Activated T-cell treated with anti-CD3 and anti-CD28 coated beads for 4 hours (primary cell): Measurements from ENCODE around the gene NCAPD3.
"Not testable (repeated sequence)": the region's sequence is repeated elsewhere in the genome, so short reads cannot be mapped to it uniquely, and the experiment has no call there.

Experiments used
- DNase-seq: peaks from one replicate; pipeline ENCODE4 v3.0.0-alpha.2; 2020

NCAPD3 gene

GRCh38 chr11:134226806-134227325 lies 3.1 kb upstream of the NCAPD3 start:
- DNase-seq = no peak

DNA sequence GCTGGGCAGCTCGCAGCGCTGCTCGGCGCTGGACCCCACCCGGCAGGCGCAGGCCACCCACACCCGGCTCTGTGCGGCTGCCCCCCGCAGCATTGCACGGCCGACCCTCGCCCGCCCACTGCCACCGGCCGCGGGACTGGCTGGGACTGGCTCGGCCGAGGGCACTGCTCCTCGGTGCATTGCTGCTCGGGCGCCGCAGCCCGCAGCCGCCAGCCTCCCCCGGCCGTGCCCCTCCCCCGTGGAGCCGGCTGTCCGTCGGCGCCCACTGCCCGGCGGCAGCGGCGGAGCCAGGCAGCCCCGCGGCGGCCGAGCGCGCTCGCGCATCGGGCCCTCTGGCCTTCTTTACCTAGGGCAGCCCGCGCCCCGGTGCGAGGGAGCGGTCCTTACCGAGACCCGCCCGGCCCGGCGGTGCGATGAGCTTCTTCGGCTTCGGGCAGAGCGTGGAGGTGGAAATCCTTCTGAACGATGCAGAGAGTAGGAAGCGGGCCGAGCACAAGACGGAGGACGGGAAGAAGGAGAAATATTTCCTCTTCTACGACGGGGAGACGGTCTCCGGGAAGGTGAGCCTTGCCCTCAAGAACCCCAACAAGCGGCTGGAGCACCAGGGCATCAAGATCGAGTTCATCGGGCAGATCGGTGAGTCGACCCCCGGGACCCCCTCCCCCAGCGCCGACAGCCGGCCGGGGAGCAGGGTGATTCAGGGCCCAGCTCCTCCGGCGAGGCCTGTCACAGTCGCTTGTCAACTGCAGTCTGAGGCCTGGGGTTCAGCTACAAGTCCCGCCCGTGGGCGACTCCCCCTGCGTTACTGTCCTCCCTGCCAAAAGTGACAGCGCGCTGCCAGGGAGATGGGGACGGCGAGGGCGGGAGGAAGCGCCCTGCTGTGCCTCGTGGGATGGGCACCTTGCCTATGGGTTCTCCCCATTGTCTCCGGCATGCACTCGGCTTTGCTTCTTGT lies 1.2 kb upstream of the NCAPD3 start:
- DNase-seq = peak; percentile 43

DNA sequence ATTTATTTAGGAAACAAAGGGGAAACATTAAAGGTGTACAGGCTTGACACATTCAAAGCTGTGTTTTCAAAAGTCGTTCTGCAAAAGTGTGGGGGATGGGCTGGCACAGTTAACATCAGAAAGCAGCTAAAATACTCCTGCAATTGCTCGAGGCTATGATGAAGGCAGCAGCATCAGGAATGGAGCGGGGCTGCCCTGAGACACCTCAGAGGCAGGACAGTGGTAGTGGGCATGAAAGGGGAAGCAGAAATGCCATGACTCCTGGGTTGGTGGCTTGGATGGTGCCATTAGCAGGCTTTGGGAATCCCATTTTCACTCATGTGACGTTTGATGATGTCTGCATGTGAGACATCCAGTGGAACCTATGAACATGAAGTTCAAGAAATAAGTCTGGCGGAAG lies 646 bp downstream of the NCAPD3 start:
- DNase-seq = no peak

DNA sequence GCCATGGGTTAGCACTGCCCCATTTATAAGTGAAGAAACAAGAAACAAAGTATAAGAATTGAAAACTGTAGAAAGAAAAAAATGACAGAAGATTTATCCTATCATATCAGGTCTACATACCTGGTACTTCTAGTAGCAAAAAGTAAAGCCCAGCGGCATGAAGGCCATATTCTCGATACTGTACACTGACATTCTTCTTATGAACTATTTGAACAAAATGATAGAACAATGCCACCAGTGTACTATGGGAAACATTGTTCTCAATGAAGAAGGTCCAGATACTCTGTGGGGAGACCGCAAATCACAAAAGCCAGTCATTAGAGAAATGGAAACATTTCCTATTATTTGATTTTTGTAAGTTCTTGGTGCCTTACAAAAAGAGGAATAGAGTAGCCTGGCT lies 7.0 kb downstream of the NCAPD3 start:
- DNase-seq = no peak

GRCh38 chr11:134215836-134216235 lies 7.9 kb downstream of the NCAPD3 start:
- DNase-seq = no peak

DNA sequence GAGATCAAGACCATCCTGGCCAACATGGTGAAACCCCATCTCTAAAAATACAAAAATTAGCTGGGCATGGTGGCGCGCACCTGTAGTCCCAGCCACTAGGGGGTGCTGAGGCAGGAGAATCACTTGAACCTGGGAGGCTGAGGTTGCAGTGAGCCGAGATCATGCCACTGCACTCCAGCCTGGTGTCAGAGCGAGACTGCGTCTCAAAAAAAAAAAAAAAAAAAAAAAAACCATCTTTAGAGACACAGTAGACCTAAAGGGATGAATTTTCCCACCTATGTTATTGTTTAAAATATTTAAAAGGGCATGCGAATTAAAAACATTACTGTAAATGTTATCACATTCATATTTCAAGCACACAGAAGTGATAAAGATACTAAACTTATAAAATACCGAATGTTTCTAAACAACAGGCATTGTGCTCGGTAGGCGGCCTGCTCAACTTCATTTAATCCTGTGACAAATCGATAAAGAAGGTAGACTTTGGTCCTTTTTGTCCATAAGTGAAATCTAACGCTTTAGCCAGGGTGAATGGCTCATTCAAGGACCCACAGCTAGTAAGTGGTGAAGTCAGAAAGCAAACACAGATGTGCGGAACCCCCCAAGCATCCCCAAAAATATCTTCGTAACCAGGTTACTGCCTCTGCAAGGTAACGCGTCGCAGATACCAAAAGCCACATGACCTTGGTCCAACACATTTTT lies 16.1 kb downstream of the NCAPD3 start:
- DNase-seq = peak; percentile 55

DNA sequence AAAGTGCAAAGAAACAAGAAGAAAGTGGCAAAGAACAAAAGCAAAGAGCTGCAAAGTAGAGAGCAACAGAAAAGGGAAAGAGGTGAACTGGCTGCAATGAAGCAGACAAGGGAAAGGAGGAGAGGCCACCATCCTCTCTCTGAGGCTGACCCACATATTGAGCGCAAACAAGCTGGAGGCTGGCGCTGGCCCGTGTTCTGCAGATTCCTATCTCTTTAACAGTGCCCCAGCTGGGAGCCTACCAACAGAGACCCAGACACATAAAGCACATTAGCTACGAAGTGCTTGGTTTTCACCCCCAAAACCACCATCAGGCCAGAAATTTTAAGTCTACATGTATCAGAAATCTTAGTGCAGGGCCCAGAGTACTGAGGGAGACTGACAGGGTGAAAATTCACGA lies 17.6 kb downstream of the NCAPD3 start:
- no peak for DNase-seq

DNA sequence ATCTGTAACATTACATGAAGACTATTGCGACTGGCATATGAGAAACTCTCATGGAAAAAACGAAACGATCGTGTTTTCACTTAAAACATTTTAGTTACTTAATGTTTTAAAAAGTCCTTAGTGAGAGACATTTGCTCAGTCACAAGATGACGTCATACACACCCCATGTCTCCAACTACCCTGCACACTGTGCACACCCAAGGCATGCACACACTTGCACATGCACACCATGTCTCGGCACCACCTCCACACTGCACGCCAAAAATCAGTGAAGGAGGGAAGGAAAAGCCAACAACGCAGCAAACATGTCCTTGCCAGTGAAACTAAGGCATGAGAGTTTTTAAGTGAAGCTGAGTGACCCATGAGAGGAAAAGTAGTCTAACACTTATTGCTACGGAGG lies 18.0 kb downstream of the NCAPD3 start:
- DNase-seq = no peak

- DNase-seq = no peak
Measured at GRCh38 chr11:134202661-134203060, 21.1 kb downstream of the NCAPD3 start.

DNA sequence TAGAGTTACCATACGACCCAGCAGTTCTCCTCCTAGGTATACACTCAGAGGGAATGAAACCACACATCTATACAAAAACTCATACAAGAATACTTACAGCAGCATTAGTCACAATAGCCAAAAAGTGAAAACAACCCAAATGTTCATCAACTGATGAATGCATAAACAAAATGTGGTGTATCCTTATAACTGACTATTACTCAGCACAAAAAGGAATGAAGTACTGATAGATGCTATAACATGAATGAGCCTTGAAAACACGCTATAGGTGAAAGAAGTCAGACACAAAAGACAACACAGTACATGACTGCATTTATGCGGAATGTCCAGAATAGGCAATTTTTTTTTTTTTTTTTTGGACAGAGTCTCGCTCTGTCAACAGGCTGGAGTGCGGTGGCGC lies 23.1 kb downstream of the NCAPD3 start:
- no peak for DNase-seq

- DNase-seq = no peak
Measured at GRCh38 chr11:134199531-134199930, 24.2 kb downstream of the NCAPD3 start.

GRCh38 chr11:134196756-134197155 lies 27.0 kb downstream of the NCAPD3 start:
- DNase-seq = no peak

DNA sequence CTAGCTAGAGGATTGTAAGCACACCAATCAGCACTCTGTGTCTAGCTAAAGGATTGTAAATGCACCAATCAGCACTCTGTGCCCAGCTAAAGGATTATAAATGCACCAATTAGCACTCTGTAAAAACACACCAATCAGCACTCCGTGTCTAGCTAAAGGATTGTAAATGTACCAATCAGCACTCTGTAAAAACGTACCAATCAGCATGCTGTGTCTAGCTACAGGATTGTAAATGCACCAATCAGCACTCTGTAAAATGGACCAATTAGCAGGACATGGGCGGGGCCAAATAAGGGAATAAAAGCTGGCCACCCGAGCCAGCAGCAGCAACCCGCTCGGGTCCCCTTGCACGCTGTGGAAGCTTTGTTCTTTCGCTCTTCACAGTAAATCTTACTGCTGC lies 35.7 kb downstream of the NCAPD3 start:
- DNase-seq = not testable (repeated sequence)

- no peak for DNase-seq
Measured at GRCh38 chr11:134181707-134182106, 42.1 kb downstream of the NCAPD3 start.

DNA sequence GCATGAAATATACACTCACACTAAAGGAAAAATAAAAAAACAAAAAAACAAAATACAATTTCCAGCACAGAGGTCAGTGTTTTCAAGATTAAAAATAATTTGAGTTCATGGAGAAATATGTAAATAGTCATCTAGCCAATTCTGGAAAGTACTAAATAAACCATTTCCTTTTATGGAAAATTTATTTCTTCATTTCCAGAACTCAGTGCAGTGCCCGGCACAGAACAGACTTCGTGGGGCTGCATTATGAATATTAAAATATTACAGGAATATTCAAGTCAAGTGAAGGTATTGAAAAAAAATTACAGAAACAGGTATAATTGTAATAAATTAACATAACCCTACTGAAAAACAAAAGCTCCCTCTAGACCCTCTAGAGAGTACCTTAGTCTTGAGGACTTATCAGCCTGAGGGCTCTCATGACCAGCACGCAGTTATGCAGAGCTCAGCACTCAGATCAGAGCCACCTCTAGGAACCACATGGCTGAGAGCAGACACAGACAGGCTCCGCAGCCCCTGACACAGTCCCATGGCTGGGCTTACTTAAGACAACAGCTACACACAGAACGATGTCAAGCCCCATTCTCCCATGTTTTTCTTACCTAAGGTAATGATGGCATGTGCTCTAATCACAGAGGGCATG lies 45.6 kb downstream of the NCAPD3 start:
- no peak for DNase-seq

DNA sequence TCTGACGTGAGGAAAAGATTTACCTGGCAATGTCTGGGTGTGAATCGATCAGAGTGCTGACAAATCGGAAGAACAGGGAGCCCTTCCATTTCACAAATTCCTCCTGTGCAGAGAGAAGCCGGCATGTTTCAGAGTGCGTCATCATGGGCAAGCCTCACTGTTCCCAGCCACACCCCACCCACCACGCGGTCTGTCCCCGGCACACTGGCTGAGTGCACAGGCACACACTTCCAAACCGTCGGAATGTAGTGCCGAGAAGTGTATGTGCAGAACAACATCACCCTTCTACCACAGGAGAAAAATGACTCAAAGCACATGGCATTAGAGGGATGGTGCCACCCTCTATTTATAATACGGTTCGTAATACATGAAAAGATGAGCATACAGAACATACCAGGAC lies 47.5 kb downstream of the NCAPD3 start:
- no peak for DNase-seq

GRCh38 chr11:134173296-134173695 lies 50.5 kb downstream of the NCAPD3 start:
- DNase-seq = no peak

GRCh38 chr11:134171951-134172350 lies 51.8 kb downstream of the NCAPD3 start:
- DNase-seq = no peak

- no peak for DNase-seq
Measured at GRCh38 chr11:134170919-134171281, 52.9 kb downstream of the NCAPD3 start.

GRCh38 chr11:134170177-134170918 lies 53.4 kb downstream of the NCAPD3 start:
- DNase-seq = no peak

DNA sequence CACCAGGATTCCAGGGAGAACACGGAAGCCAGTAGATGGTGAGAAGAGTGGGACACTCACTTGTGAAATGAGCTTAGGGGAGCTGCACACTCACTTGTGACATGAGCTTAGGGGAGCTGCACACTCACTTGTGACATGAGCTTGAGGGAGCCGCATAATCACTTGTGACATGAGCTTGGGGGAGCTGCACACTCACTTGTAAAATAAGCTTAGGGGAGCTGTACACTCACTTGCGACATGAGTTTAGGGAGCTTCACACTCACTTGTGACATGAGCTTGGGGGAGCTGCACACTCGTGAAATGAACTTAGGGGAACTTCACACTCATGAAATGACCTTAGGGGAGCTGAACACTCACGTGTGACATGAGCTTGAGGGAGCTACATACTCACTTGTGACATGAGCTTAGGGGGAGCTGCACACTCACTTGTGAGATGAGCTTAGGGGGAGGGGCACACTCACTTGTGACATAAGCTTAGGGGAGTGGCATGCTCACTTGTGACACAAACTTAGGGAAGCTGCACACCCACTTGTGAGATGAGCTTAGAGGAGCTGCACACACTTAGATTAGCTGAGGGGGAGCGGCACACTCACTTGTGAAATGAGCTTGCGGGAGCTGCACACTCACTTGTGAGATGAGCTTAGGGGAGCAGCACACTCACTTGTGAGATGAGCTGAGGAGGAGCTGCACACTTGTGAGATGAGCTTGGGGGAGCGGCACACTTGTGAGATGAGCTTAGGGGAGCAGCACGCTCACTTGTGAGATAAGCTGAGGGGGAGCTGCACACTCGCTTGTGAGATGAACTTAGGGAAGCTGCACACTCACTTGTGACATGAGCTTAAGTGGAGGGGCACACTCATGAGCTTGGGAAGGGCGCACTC lies 59.0 kb downstream of the NCAPD3 start:
- no peak for DNase-seq

GRCh38 chr11:134159652-134160051 lies 64.1 kb downstream of the NCAPD3 start:
- no peak for DNase-seq
